H1 (cell line): Measurements from ENCODE around the gene ARSK. TPM values are rescaled to one million over a fixed set of nuclear protein-coding genes. Genes with fewer than 3 reads are reported as not detected.

Source experiments
- CTCF ChIA-PET: fragments of 300-600 bp; sonication (Branson Sonifier 250); formaldehyde crosslinking; loops from one replicate; lab custom pipeline; 2021; ENCODE audit not compliant: partially characterized antibody; lab: Charles Lee
- POLR2A ChIA-PET: fragments of 300-600 bp; sonication (Branson Sonifier 250); formaldehyde crosslinking; loops from one replicate; lab custom pipeline; 2021; ENCODE audit warnings: inconsistent platforms; ENCODE audit not compliant: partially characterized antibody; lab: Charles Lee
- DNase-seq, 2 experiments: peaks; one replicate each; pipeline versions ENCODE4 v3.0.0 to v3.0.0-alpha.2; 2010 to 2022; ENCODE audit warnings: low spot score in 2 of 2, low read depth in 1 of 2, mixed read lengths in 1 of 2
- FAIRE-seq: peaks from 2 replicates; lab custom pipeline; 2011; peaks lifted over from hg19 to GRCh38; lab: Jason Lieb, UNC
- H2AFZ ChIP-seq: 2 replicates; pipeline ENCODE4 v1.8.1; 2012; ENCODE audit warnings: low read length, inconsistent platforms
- H2AK5ac ChIP-seq: 2 replicates; pipeline ENCODE4 v1.6.1; 2013; ENCODE audit warnings: low read depth, low read length
- H2BK120ac ChIP-seq: replicated peaks from 2 replicates; pipeline ENCODE3; 2013; ENCODE audit warnings: low read depth, low read length, inconsistent platforms
- H2BK12ac ChIP-seq: 2 replicates; pipeline ENCODE4 v1.6.1; 2013; ENCODE audit warnings: low read depth, low read length
- H2BK15ac ChIP-seq: 2 replicates; pipeline ENCODE4 v1.6.1; 2013; ENCODE audit warnings: low read length
- H2BK20ac ChIP-seq: 2 replicates; pipeline ENCODE4 v1.6.1; 2013; ENCODE audit warnings: low read length
- H2BK5ac ChIP-seq: 2 replicates; pipeline ENCODE4 v1.6.1; 2013; ENCODE audit warnings: low read depth, low read length
- H3K14ac ChIP-seq: 2 replicates; pipeline ENCODE4 v1.6.1; 2013; ENCODE audit warnings: inconsistent platforms; ENCODE audit not compliant: insufficient read length
- H3K18ac ChIP-seq: 2 replicates; pipeline ENCODE4 v1.6.1; 2013; ENCODE audit warnings: low read length; ENCODE audit errors: extremely low read depth
- H3K23ac ChIP-seq: 2 replicates; pipeline ENCODE4 v1.6.1; 2013; ENCODE audit warnings: inconsistent platforms; ENCODE audit not compliant: insufficient read length
- H3K23me2 ChIP-seq: 2 replicates; pipeline ENCODE4 v1.6.1; 2013; ENCODE audit warnings: low read depth, low read length
- H3K27ac ChIP-seq: 2 replicates; pipeline ENCODE4 v1.6.1; 2011; ENCODE audit warnings: low read depth, low read length, inconsistent platforms
- H3K27me3 ChIP-seq, 4 experiments: replicated peaks in 1 of 4; 1 replicate in 1 of 4; 2 replicates in 3 of 4; pipeline versions ENCODE4 v1.6.1 to v1.8.1; 2011 to 2013; ENCODE audit warnings: low read length in 3 of 4, mild to moderate bottlenecking in 3 of 4, inconsistent platforms in 2 of 4, mixed read lengths in 2 of 4, moderate library complexity in 1 of 4; ENCODE audit not compliant: control insufficient read depth in 3 of 4, insufficient read depth in 3 of 4; ENCODE audit errors: extremely low read depth in 1 of 4
- H3K36me3 ChIP-seq, 4 experiments: 2 replicates each; pipeline versions ENCODE4 v1.6.1 to v1.8.1; 2011 to 2013; ENCODE audit warnings: mild to moderate bottlenecking in 4 of 4, low read length in 3 of 4, moderate library complexity in 2 of 4, control low read depth in 1 of 4, inconsistent platforms in 1 of 4; ENCODE audit not compliant: insufficient read depth in 4 of 4, control insufficient read depth in 2 of 4
- H3K4ac ChIP-seq: replicated peaks from 2 replicates; pipeline ENCODE3; 2013; ENCODE audit warnings: low read length, low read depth, mixed read lengths, inconsistent platforms; ENCODE audit not compliant: insufficient read length
- H3K4me1 ChIP-seq, 4 experiments: replicated peaks in 1 of 4; 1 replicate in 1 of 4; 2 replicates in 3 of 4; pipeline versions ENCODE4 v1.6.1 to v1.8.1; 2011 to 2013; ENCODE audit warnings: low read length in 3 of 4, inconsistent platforms in 2 of 4, mixed read lengths in 1 of 4; ENCODE audit not compliant: insufficient read depth in 4 of 4, control insufficient read depth in 3 of 4
- H3K4me2 ChIP-seq, 2 experiments: 2 replicates each; pipeline versions ENCODE4 v1.6.1 to v1.8.1; 2011 to 2013; ENCODE audit warnings: low read depth in 2 of 2, low read length in 2 of 2, control low read depth in 1 of 2, inconsistent platforms in 1 of 2, mild to moderate bottlenecking in 1 of 2; ENCODE audit not compliant: insufficient read depth in 1 of 2
- H3K4me3 ChIP-seq, 4 experiments: fragments of 200-600, 300-600 bp in 1 of 4; sonication (generic), shearing (Covaris generic), sonication (Bioruptor Twin) in 1 of 4; 2 replicates each; pipeline versions ENCODE4 v1.5.1 to v1.8.1; 2011 to 2016; ENCODE audit warnings: low read length in 4 of 4, low read depth in 3 of 4, control low read depth in 2 of 4, inconsistent platforms in 2 of 4, mild to moderate bottlenecking in 2 of 4, mixed read lengths in 1 of 4, moderate library complexity in 1 of 4; ENCODE audit not compliant: insufficient read depth in 2 of 4; ENCODE audit errors: extremely low read depth in 1 of 4
- H3K56ac ChIP-seq: replicated peaks from 2 replicates; pipeline ENCODE3; 2013; ENCODE audit warnings: low read depth, mild to moderate bottlenecking, mixed read lengths, low read length, inconsistent platforms; ENCODE audit not compliant: insufficient read length
- H3K79me1 ChIP-seq: 2 replicates; pipeline ENCODE4 v1.6.1; 2013; ENCODE audit warnings: low read depth, low read length, control low read depth
- H3K79me2 ChIP-seq, 2 experiments: 2 replicates each; pipeline versions ENCODE4 v1.6.1 to v1.8.1; 2012 to 2013; ENCODE audit warnings: low read length in 2 of 2, mild to moderate bottlenecking in 2 of 2, inconsistent platforms in 1 of 2; ENCODE audit not compliant: insufficient read depth in 2 of 2, control insufficient read depth in 1 of 2
- H3K9ac ChIP-seq, 4 experiments: replicated peaks in 1 of 4; 1 replicate in 1 of 4; 2 replicates in 3 of 4; pipeline versions ENCODE4 v1.6.1 to v1.8.1; 2011 to 2013; ENCODE audit warnings: low read depth in 3 of 4, low read length in 3 of 4, control low read depth in 2 of 4, mild to moderate bottlenecking in 2 of 4, moderate library complexity in 2 of 4, inconsistent platforms in 1 of 4; ENCODE audit errors: extremely low read depth in 1 of 4
- H3K9me3 ChIP-seq, 2 experiments: 2 replicates each; pipeline versions ENCODE4 v1.6.1 to v1.8.1; 2012 to 2013; ENCODE audit warnings: mild to moderate bottlenecking in 2 of 2, moderate library complexity in 2 of 2, control low read depth in 1 of 2, inconsistent platforms in 1 of 2, low read depth in 1 of 2, low read length in 1 of 2, mixed read lengths in 1 of 2; ENCODE audit not compliant: insufficient read depth in 2 of 2
- H4K20me1 ChIP-seq, 2 experiments: replicated peaks in 1 of 2; 2 replicates each; pipeline versions ENCODE3 to v1.8.1; 2011 to 2013; ENCODE audit warnings: inconsistent platforms in 2 of 2, low read length in 2 of 2, mild to moderate bottlenecking in 1 of 2; ENCODE audit not compliant: insufficient read depth in 2 of 2, control insufficient read depth in 1 of 2
- H4K5ac ChIP-seq: 2 replicates; pipeline ENCODE4 v1.6.1; 2013; ENCODE audit warnings: low read length, low read depth, mixed read lengths, inconsistent platforms; ENCODE audit not compliant: insufficient read length
- H4K8ac ChIP-seq: 2 replicates; pipeline ENCODE4 v1.8.0; 2013; ENCODE audit warnings: mild to moderate bottlenecking, moderate library complexity, low read length, inconsistent platforms; ENCODE audit not compliant: insufficient read depth; ENCODE audit errors: extremely low read depth
- H4K91ac ChIP-seq: replicated peaks from 2 replicates; pipeline ENCODE3; 2013; ENCODE audit warnings: low read length, mixed read lengths, inconsistent platforms; ENCODE audit not compliant: insufficient read length
- JUN ChIP-seq: IDR thresholded peaks from 2 replicates; pipeline ENCODE4 v1.6.1; 2011; ENCODE audit warnings: low read depth, mild to moderate bottlenecking, improper control_type of control experiment, low read length
- POU5F1 ChIP-seq: IDR thresholded peaks from 2 replicates; pipeline ENCODE4 v1.6.1; 2011; ENCODE audit warnings: low read depth, mild to moderate bottlenecking, low read length, moderate library complexity
- SAP30 ChIP-seq: fragments of 300-600 bp; sonication (generic); IDR thresholded peaks from 2 replicates; pipeline ENCODE4 v1.7.1; 2012; ENCODE audit warnings: low read length, moderate library complexity, mild to moderate bottlenecking, inconsistent platforms; ENCODE audit not compliant: insufficient read depth, insufficient replicate concordance
- SIN3A ChIP-seq, 2 experiments: IDR thresholded peaks in 1 of 2; conservative IDR thresholded peaks in 1 of 2; 2 replicates each; pipeline ENCODE4 v1.6.1; 2011 to 2012; ENCODE audit warnings: low read length in 2 of 2, improper control_type of control experiment in 1 of 2, low read depth in 1 of 2, mild to moderate bottlenecking in 1 of 2
- SP1 ChIP-seq: IDR thresholded peaks from 2 replicates; pipeline ENCODE4 v1.6.1; 2011; ENCODE audit warnings: low read depth, low read length
- SP2 ChIP-seq: IDR thresholded peaks from 2 replicates; pipeline ENCODE4 v1.6.1; 2012; ENCODE audit warnings: mild to moderate bottlenecking, low read length, inconsistent platforms
- SRF ChIP-seq: IDR thresholded peaks from 2 replicates; pipeline ENCODE4 v1.6.1; 2011; ENCODE audit warnings: mild to moderate bottlenecking, low read depth, low read length, moderate library complexity
- polyA plus RNA-seq, 7 experiments: library from polyadenylated mRNA; depleted of rRNA in 3 of 7; stranded (reverse) in 5 of 7; unstranded in 2 of 7; fragments of >200 nt in 5 of 7; fragments of 200-250 nt in 2 of 7; gene quantifications; 1 replicate in 5 of 7; 2 replicates in 1 of 7; 4 replicates in 1 of 7; pipeline versions ENCODE4 v1.2.1 to v1.2.3, GENCODE V29; 2011 to 2013; ENCODE audit warnings: missing spikeins in 2 of 7, mixed read lengths in 2 of 7
- total RNA-seq: library from RNA; stranded (reverse); fragmentation: NEBNext Ultra II Directional; extraction: Animal tissue kit (Norgen Biotek cat#: 25700); gene quantifications from 2 replicates; pipeline ENCODE4 v1.2.1, GENCODE V29; 2021

ARSK gene
- total and polyA plus RNA-seq, 2 of the 8 experiments (the other 6 are each of a cell fraction or from before 2014, with no cell fraction given) = 8.4 to 14.1 TPM

DNA sequence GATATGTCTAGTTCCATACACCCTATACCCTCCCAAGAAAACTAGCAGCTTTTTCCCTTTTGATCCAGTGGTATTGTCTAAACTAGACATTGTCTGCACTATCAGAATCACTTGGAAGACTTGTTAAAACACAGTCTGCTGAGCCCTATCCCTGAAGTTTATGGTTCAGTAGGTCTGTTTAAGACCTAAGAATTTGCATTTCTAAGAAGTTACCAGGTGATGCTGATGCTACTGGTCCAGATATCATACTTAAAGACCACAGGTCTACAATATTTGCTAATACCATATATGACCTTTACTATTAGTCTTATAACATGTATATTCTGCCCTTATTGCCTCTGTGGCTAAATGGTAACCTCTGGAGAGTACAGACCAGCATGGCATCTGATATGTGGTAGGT is 23.4 kb upstream of the ARSK start:
- Histone ChIP-seq H2BK120ac (no peak overlapping the region), H3K36me3 (peaks cover 7 to 35% (median 14%) of the 10 kb centered on the region in 4 experiments), H4K91ac (no peak overlapping the region), H3K23me2 (peaks cover 1% of the 10 kb centered on the region; the same call in 1 of the 2 replicates), H4K20me1 (no peaks in the 10 kb centered on the region)
- FAIRE-seq = no peak
- TF ChIP-seq SIN3A (conservative IDR thresholded peaks at IDR 0.05 in 1 of 2, IDR thresholded peaks at IDR 0.05 in 1 of 2; ENCODE audit: low read depth in 1 of 2, low read length in 2 of 2) = no peak
- no peak for TF ChIP-seq SAP30
- TF ChIP-seq SP1 = no peak
- no peak for TF ChIP-seq JUN
- TF ChIP-seq SP2 = no peak
- TF ChIP-seq POU5F1 = no peak
- no peak for TF ChIP-seq SRF
- TF ChIP-seq, all 59 proteins: peak for 0
- no peak overlapping the region for H2BK12ac ChIP-seq
- no peaks in the 10 kb centered on the region for H3K79me1 ChIP-seq
- no peak overlapping the region for H3K27ac ChIP-seq
- no peak for DNase-seq
- no peak overlapping the region for H3K4me3 ChIP-seq
- H3K9me3 ChIP-seq = no peaks in the 10 kb centered on the region
- no peak overlapping the region for H2AK5ac ChIP-seq
- H2BK20ac ChIP-seq = no peak overlapping the region
- ChIA-PET CTCF (no interaction called here), POLR2A (no interaction called here)
- H3K56ac ChIP-seq = no peak overlapping the region
- H4K8ac ChIP-seq = no peak overlapping the region
- H2BK5ac ChIP-seq = no peak overlapping the region
- no peak overlapping the region for H3K23ac ChIP-seq
- no peak overlapping the region for H4K5ac ChIP-seq
- no peak overlapping the region for H3K4me2 ChIP-seq
- no peak overlapping the region for H2AFZ ChIP-seq
- H3K4ac ChIP-seq = no peak overlapping the region
- H2BK15ac ChIP-seq = no peak overlapping the region
- H3K79me2 ChIP-seq = no peaks in the 10 kb centered on the region
- no peaks in the 10 kb centered on the region for H3K4me1 ChIP-seq
- H3K18ac ChIP-seq = no peak overlapping the region
- no peak overlapping the region for H3K9ac ChIP-seq
- no peak overlapping the region for H3K14ac ChIP-seq
- H3K27me3 ChIP-seq = no peaks in the 10 kb centered on the region
